Gastroesophageal sphincter (tissue), 3 donors: ENCODE measurements around the gene ANO4.

Experiments used
- POLR2A ChIP-seq, 2 donors: fragments of 450-650 bp; IDR thresholded peaks; one replicate each; pipeline ENCODE4 v1.6.1; 2017; ENCODE audit warnings: antibody characterized with exemption in 2 of 2, mild to moderate bottlenecking in 2 of 2, moderate library complexity in 1 of 2
- TF ChIP-seq, protein P1 (sequence below), 4 experiments: fragments of 200-600 bp in 2 of 4; fragments of 450-650 bp in 2 of 4; sonication (generic) in 1 of 4; IDR thresholded peaks; one replicate each; pipeline ENCODE4 v1.5.1; 2017 to 2019; ENCODE audit warnings: antibody characterized with exemption in 4 of 4, mild to moderate bottlenecking in 2 of 4, moderate library complexity in 2 of 4

DNA sequence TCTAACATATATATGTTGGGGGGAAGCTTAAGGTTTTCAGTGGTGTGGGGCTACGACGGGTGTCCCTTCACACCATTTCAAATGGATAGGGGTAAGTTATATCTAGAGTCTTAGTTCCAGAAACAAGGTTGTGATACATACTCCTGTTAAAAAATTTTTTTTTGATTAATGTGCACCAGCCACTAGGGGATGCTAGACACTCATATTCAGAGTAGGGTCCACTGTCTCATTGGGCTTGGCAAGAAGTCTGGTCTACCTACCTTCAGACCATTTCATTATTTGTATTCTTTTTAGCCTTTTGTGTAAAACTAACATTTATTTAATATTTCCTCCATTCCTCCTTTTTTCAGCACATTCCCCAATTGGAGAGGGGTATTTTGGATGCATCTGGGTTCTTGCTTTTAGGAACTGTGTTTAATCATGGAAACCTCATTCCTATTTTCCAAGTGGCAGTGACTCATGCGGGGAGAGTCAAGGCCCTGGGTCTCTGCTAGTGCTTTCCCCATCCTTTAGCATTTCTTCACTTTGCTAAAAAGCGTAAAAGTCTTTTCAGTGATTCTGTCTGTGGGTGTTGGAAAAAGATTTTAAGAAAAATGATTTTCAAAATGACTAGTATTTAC lies 33.4 kb downstream of the ANO4 start:
- TF ChIP-seq, protein P1, sequence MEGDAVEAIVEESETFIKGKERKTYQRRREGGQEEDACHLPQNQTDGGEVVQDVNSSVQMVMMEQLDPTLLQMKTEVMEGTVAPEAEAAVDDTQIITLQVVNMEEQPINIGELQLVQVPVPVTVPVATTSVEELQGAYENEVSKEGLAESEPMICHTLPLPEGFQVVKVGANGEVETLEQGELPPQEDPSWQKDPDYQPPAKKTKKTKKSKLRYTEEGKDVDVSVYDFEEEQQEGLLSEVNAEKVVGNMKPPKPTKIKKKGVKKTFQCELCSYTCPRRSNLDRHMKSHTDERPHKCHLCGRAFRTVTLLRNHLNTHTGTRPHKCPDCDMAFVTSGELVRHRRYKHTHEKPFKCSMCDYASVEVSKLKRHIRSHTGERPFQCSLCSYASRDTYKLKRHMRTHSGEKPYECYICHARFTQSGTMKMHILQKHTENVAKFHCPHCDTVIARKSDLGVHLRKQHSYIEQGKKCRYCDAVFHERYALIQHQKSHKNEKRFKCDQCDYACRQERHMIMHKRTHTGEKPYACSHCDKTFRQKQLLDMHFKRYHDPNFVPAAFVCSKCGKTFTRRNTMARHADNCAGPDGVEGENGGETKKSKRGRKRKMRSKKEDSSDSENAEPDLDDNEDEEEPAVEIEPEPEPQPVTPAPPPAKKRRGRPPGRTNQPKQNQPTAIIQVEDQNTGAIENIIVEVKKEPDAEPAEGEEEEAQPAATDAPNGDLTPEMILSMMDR (IDR thresholded peaks at IDR 0.05), result peak in 3 of 4 experiments; percentile 18 to 45 (median 38)
- no peak for TF ChIP-seq POLR2A (IDR thresholded peaks at IDR 0.05)
